IPS-18c (cell line): ENCODE results near the gene CTNNBL1.

Source experiments
- H3K4me3 ChIP-seq: 2 replicates; pipeline ENCODE4 v1.7.0; 2013; ENCODE audit warnings: low read depth, mild to moderate bottlenecking, low read length, moderate library complexity; ENCODE audit not compliant: insufficient read depth
- H3K9me3 ChIP-seq: one replicate; pipeline ENCODE4 v1.6.1; 2013; ENCODE audit warnings: mild to moderate bottlenecking, low read length, moderate library complexity; ENCODE audit not compliant: control insufficient read depth, insufficient read depth

CTNNBL1 gene

GRCh38 chr20:37777988-37778659 is 84.3 kb downstream of the CTNNBL1 start:
- Histone ChIP-seq H3K4me3 (no peak overlapping the region), H3K9me3 (no peaks in the 10 kb centered on the region)

GRCh38 chr20:37781626-37782025 is 87.8 kb downstream of the CTNNBL1 start:
- no peaks in the 10 kb centered on the region for H3K9me3 ChIP-seq
- no peak overlapping the region for H3K4me3 ChIP-seq

DNA sequence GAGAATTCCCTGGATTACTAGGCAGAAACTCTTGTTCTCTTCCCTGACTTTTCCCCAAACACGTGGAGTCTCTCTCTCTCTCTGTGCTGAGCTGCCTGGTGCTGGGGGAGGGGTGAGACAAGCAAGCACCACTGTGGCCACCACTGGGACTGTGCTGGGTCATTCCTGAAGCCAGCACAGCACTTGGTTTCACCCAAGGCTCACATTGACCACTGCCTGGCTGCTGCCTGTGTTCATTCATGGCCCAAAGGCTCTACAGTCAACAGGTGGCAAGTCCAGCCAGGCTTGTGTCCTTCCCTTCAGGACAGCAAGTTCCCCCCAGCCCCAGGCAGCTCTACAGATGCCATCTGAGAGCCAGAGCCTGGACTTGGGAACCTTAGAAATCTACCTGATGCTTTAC is 92.2 kb downstream of the CTNNBL1 start:
- Histone ChIP-seq H3K9me3 (no peaks in the 10 kb centered on the region), H3K4me3 (no peak overlapping the region)

DNA sequence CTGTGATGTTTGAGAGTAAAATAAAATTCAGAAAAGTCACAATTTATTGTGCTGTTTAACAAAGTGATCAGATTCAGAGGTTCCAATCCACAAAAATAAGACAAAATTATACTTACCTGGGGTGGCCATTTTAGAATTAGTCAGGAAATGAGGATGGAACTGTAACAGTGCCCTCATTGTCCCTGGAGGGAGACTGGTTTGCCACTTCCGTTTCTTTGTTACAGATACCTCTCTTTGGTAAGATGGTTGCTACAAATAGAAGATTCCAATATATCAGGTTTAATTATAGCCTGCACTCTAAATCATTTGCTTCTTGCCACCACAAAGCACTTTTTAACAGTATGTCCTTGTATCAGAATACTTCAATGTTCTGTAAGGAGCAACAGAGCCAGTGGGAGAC is 95.6 kb downstream of the CTNNBL1 start:
- H3K9me3 ChIP-seq: no peaks in the 10 kb centered on the region
- no peak overlapping the region for H3K4me3 ChIP-seq

- no peak overlapping the region for H3K4me3 ChIP-seq
- no peaks in the 10 kb centered on the region for H3K9me3 ChIP-seq
Observed at GRCh38 chr20:37790900-37791299, 97.1 kb downstream of the CTNNBL1 start.

DNA sequence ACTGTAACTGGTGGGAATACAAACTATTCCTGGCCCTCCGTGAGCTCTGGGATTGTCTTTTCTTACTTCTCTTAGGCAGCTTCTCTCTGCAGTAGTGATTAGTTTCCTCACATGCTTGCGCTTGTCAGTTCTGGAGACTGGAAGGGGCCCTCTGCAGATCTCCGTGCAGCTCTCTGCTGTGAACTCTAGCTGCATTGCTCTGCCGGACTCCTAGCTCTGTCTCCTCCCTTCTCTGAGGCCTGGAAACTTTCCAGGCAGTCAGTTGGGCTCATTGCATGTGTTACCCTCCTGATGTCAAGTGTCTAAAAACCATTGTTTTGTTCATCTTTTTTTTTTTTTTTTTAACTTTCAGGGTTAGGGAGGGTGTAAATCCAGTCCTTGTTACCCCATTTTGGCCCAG is 102.3 kb downstream of the CTNNBL1 start:
- Histone ChIP-seq H3K9me3 (no peaks in the 10 kb centered on the region), H3K4me3 (no peak overlapping the region)

- Histone ChIP-seq H3K9me3 (no peaks in the 10 kb centered on the region), H3K4me3 (no peak overlapping the region)
Observed at GRCh38 chr20:37796733-37797132, 102.9 kb downstream of the CTNNBL1 start.

GRCh38 chr20:37797669-37798175 is 103.9 kb downstream of the CTNNBL1 start:
- H3K4me3 ChIP-seq: no peak overlapping the region
- no peaks in the 10 kb centered on the region for H3K9me3 ChIP-seq

- H3K9me3 ChIP-seq: no peaks in the 10 kb centered on the region
- H3K4me3 ChIP-seq: no peak overlapping the region
Observed at GRCh38 chr20:37798312-37798711, 104.5 kb downstream of the CTNNBL1 start.

DNA sequence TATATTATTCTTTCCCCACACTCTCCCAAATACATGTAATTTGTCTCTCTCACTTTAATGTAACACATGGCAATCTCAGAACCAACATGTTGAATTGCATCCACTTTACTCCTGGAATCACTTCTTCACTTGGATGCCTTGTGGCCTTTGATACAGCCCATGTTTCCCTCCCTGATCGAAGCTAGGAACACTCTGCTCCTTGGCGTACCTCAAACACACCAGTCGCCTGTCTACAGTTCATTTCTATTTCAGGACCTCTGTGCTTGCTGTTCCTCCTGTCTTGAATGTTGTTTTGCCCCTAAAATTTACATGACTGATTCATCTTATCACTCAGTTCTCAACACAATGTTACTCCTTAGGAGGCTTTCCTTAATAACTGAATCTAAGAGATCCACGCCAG is 106.8 kb downstream of the CTNNBL1 start:
- Histone ChIP-seq H3K4me3 (no peak overlapping the region), H3K9me3 (no peaks in the 10 kb centered on the region)

DNA sequence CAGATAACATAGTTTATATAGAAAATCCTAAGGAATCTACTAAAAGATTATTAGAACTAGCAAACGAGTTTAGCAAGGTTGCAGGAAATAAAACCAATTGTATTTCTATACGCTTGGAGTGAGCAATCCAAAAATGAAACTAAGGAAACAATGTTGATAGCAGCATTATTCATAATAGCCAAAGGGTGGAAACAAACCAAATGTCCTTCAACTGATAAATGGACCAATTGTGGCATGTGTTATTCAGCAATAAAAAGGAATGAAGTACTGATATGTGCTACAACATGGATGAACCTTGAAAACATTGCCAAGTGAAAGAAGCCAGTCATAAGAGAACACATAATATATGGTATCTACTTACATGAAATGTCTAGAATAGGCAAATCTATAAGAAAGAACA is 108.1 kb downstream of the CTNNBL1 start:
- H3K9me3 ChIP-seq: no peaks in the 10 kb centered on the region
- no peak overlapping the region for H3K4me3 ChIP-seq

GRCh38 chr20:37803438-37804307 is 109.8 kb downstream of the CTNNBL1 start:
- Histone ChIP-seq H3K9me3 (no peaks in the 10 kb centered on the region), H3K4me3 (no peak overlapping the region)

DNA sequence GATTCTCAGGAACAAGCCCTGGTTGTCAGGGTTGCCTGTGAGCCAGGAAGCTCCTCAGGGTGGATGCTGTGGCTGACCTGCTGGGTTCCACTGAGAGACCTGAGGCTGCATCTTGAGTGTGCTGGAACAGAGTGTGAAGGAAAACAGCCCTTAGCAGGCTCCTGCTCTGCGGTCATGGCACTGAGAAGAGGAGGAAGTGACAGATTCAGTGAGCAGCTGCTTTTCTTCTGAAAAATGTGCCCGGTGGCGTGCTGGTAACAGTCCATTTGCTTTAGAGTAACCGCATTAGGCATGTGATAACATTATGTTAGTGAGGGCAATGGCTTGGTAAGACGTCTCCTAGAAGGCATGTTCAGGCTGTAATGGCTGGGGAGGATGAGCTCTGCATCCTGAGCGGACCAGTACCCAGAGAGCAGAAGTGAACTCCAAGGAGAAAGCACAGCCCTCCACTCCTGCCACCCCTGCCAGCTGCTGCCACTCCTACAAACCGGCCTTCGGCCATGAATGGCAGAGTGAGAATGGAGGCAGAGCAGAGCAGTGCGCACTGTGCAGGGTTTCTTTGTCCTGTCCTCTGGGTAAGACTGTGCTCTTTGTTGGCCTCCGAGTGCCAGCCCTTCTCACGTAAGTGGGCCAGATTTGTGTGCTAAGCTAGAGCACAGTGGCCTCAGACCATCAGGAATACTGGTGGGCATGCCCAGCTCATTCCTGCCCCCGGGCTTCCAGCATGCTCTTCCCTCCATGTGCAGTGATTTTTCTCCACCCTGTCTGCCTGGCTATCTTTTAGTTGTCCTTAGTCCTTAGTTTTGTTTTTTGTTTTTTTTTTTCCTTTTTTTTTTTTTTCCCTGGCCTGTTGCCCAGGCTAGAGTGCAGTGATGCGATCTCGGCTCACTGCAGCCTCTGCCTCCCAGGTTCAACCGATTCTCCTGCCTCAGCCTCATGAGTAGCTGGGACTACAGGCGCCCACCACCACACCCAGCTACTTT is 111.0 kb downstream of the CTNNBL1 start:
- H3K4me3 ChIP-seq: no peak overlapping the region

GRCh38 chr20:37807471-37808232 is 113.8 kb downstream of the CTNNBL1 start:
- Histone ChIP-seq H3K9me3 (no peaks in the 10 kb centered on the region), H3K4me3 (no peak overlapping the region; the same call in 1 of the 2 replicates)

More for the DNA sequence above, 111.0 kb downstream of the CTNNBL1 start:
- no peaks in the 10 kb centered on the region for H3K9me3 ChIP-seq

GRCh38 chr20:37808233-37809070 is 114.6 kb downstream of the CTNNBL1 start:
- H3K9me3 ChIP-seq: no peaks in the 10 kb centered on the region
- no peak overlapping the region for H3K4me3 ChIP-seq

DNA sequence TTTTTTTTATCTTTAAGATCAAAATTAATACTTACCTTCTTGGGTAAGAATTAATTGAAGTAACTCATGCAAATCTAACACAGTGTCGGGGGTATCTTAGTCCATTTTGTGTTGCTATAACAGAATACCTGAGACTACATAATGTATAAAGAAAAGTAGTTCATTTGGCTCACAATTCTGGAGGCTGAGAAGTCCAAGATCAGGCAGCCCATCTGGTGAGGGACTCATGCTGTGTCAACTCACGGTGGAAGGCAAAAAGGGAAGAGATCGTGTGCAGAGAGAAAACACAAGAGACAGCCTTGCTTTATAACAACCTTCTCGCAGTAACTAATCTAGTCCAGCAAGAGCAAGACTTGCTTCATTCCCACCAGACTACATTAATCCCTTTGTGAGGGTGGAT is 116.2 kb downstream of the CTNNBL1 start:
- H3K4me3 ChIP-seq: no peak overlapping the region
- no peaks in the 10 kb centered on the region for H3K9me3 ChIP-seq
